HCT116 (cell line): ENCODE data around the gene LRP1B. TPM values are rescaled to one million over a fixed set of nuclear protein-coding genes. Genes with fewer than 3 reads are reported as not detected.

Experiments
- ATAC-seq: fragments of 200-7000 bp; cut with Tn5 transposase; 2 replicates; pipeline ENCODE4 v1.9.1; 2020; ENCODE audit warnings: mild to moderate bottlenecking, moderate library complexity
- BruUV-seq: library from RNA; stranded (reverse); fragments of 400-500 nt; replicated peaks from 2 replicates; lab custom pipeline; 2021; lab: Mats Ljungman, UMichigan
- CTCF ChIA-PET: fragments of 300-600 bp; sonication (Branson Sonifier 250); formaldehyde crosslinking; loops from one replicate; lab custom pipeline; 2021; ENCODE audit warnings: antibody characterized with exemption; lab: Charles Lee
- POLR2A ChIA-PET: fragments of 300-600, 350-600 bp; sonication (Branson Sonifier 250); formaldehyde crosslinking; loops from one replicate; lab custom pipeline; 2021; ENCODE audit warnings: antibody characterized with exemption; lab: Charles Lee
- RAD21 ChIA-PET, 2 experiments: fragments of 300-600 bp; sonication (Branson Sonifier 250); formaldehyde crosslinking; loops; one replicate each; lab custom pipeline; 2023; ENCODE audit warnings: low total read pairs in 2 of 2; ENCODE audit not compliant: uncharacterized antibody in 2 of 2, unreplicated experiment in 2 of 2, low non-redundant PET in 1 of 2; lab: Charles Lee
- DNase-seq: peaks from one replicate; pipeline ENCODE4 v3.0.0-alpha.2; 2010; ENCODE audit warnings: low read depth, low spot score
- H2AFZ ChIP-seq: fragments of 200-600 bp; shearing (Covaris generic), sonication (generic); 2 replicates; pipeline ENCODE4 v1.6.1; 2017; ENCODE audit warnings: low read depth, mixed run types, mixed read lengths, antibody characterized with exemption, low read length; ENCODE audit not compliant: poor library complexity, severe bottlenecking
- H3K27ac ChIP-seq: 2 replicates; pipeline ENCODE4 v1.5.1; 2012; ENCODE audit warnings: low read depth, low read length
- H3K27me3 ChIP-seq: fragments of 200-600 bp; sonication (generic); 2 replicates; pipeline ENCODE4 v1.6.1; 2016; ENCODE audit warnings: mixed run types, low read length, mixed read lengths; ENCODE audit not compliant: insufficient read depth
- H3K36me3 ChIP-seq, 2 experiments: fragments of 200-500 bp in 1 of 2; fragments of 200-600 bp in 1 of 2; sonication (Bioruptor generic) in 1 of 2; sonication (generic) in 1 of 2; 2 replicates each; pipeline versions ENCODE4 v1.5.1 to v1.6.1; 2014 to 2016; ENCODE audit warnings: low read length in 2 of 2, inconsistent platforms in 1 of 2, mixed read lengths in 1 of 2, mixed run types in 1 of 2; ENCODE audit not compliant: insufficient read depth in 2 of 2, control insufficient read depth in 1 of 2
- H3K4me1 ChIP-seq, 2 experiments: fragments of 200-600 bp in 1 of 2; sonication (generic) in 1 of 2; 2 replicates each; pipeline versions ENCODE4 v1.5.1 to v1.6.1; 2012 to 2017; ENCODE audit warnings: low read length in 2 of 2, inconsistent platforms in 1 of 2, mild to moderate bottlenecking in 1 of 2, mixed read lengths in 1 of 2, mixed run types in 1 of 2, moderate library complexity in 1 of 2; ENCODE audit not compliant: insufficient read depth in 2 of 2, control insufficient read depth in 1 of 2
- H3K4me2 ChIP-seq: fragments of 200-600 bp; sonication (generic); 2 replicates; pipeline ENCODE4 v1.6.1; 2017; ENCODE audit warnings: mixed run types, low read length, mixed read lengths
- H3K4me3 ChIP-seq, 2 experiments: fragments of 200-600 bp in 1 of 2; sonication (generic) in 1 of 2; replicated peaks in 1 of 2; 2 replicates each; pipeline ENCODE4 v1.5.1; 2011 to 2016; ENCODE audit warnings: low read length in 2 of 2, control low read depth in 1 of 2, low read depth in 1 of 2, mild to moderate bottlenecking in 1 of 2, mixed read lengths in 1 of 2, mixed run types in 1 of 2
- H3K79me2 ChIP-seq: fragments of 200-600 bp; sonication (generic); 2 replicates; pipeline ENCODE4 v1.6.1; 2017; ENCODE audit warnings: mild to moderate bottlenecking, mixed run types, low read length, moderate library complexity, mixed read lengths; ENCODE audit not compliant: insufficient read depth
- H3K9ac ChIP-seq: fragments of 200-600 bp; sonication (generic); 2 replicates; pipeline ENCODE4 v1.6.1; 2016; ENCODE audit warnings: low read length, mixed read lengths
- H3K9me2 ChIP-seq: fragments of 200-600 bp; sonication (generic), shearing (Covaris generic); 2 replicates; pipeline ENCODE4 v1.6.1; 2017; ENCODE audit warnings: mixed run types, mild to moderate bottlenecking, moderate library complexity; ENCODE audit not compliant: insufficient read depth
- H3K9me3 ChIP-seq, 2 experiments: fragments of 200-500 bp in 1 of 2; fragments of 200-600 bp in 1 of 2; sonication (Bioruptor generic) in 1 of 2; sonication (generic) in 1 of 2; 2 replicates each; pipeline ENCODE4 v1.6.1; 2014 to 2017; ENCODE audit warnings: low read length in 2 of 2, mixed read lengths in 2 of 2, inconsistent platforms in 1 of 2, low read depth in 1 of 2, mild to moderate bottlenecking in 1 of 2, mixed run types in 1 of 2, moderate library complexity in 1 of 2; ENCODE audit not compliant: control insufficient read depth in 1 of 2, insufficient read depth in 1 of 2
- H4K20me1 ChIP-seq: fragments of 200-600 bp; sonication (generic), shearing (Covaris generic); 2 replicates; pipeline ENCODE4 v1.6.1; 2017; ENCODE audit warnings: mixed run types, mild to moderate bottlenecking, moderate library complexity; ENCODE audit not compliant: insufficient read depth
- CBX3 ChIP-seq: IDR thresholded peaks from 2 replicates; pipeline ENCODE4 v1.6.1; 2012; ENCODE audit warnings: low read depth
- ELF1 ChIP-seq: IDR thresholded peaks from 2 replicates; pipeline ENCODE4 v1.6.1; 2012; ENCODE audit warnings: low read depth, borderline replicate concordance
- EZH2phosphoT487 ChIP-seq: fragments of 200-600 bp; IDR thresholded peaks from 2 replicates; pipeline ENCODE4 v1.6.1; 2018; ENCODE audit warnings: antibody characterized with exemption, borderline replicate concordance
- FOSL1 ChIP-seq: IDR thresholded peaks from 2 replicates; pipeline ENCODE4 v1.6.1; 2012; ENCODE audit warnings: low read depth
- POLR2A ChIP-seq: IDR thresholded peaks from 2 replicates; pipeline ENCODE4 v1.7.0; 2011; ENCODE audit warnings: borderline replicate concordance; ENCODE audit not compliant: insufficient read depth, insufficient read length; ENCODE audit errors: extremely low read depth
- POLR2AphosphoS5 ChIP-seq: IDR thresholded peaks from 2 replicates; pipeline ENCODE4 v1.6.1; 2011; ENCODE audit warnings: mild to moderate bottlenecking, low read depth, low read length, moderate library complexity
- SIN3A ChIP-seq: IDR thresholded peaks from 2 replicates; pipeline ENCODE4 v1.6.1; 2012; ENCODE audit warnings: low read depth
- SP1 ChIP-seq: IDR thresholded peaks from 2 replicates; pipeline ENCODE4 v1.6.1; 2012; ENCODE audit warnings: low read depth
- ZFX ChIP-seq: fragments of 450-650 bp; IDR thresholded peaks from 2 replicates; pipeline ENCODE4 v1.6.1; 2017
- intact Hi-C: fragments of 100-400 bp; cut with micrococcal nuclease; formaldehyde crosslinking; loops from 2 replicates; pipeline ENCODE4 v1.10.0; 2022
- total RNA-seq: library from RNA; stranded (reverse); gene quantifications from one replicate; pipeline ENCODE4 v1.2.1, GENCODE V29; 2021; ENCODE audit not compliant: unreplicated experiment
- TF ChIP-seq, protein P1 (sequence below): IDR thresholded peaks from 2 replicates; pipeline ENCODE4 v1.6.1; 2012; ENCODE audit warnings: low read depth
- TF ChIP-seq, protein P2 (sequence below): IDR thresholded peaks from 2 replicates; pipeline ENCODE4 v1.6.1; 2012

LRP1B gene
- total RNA-seq, 1 experiment from 2014 or later, result 0.34 TPM

DNA sequence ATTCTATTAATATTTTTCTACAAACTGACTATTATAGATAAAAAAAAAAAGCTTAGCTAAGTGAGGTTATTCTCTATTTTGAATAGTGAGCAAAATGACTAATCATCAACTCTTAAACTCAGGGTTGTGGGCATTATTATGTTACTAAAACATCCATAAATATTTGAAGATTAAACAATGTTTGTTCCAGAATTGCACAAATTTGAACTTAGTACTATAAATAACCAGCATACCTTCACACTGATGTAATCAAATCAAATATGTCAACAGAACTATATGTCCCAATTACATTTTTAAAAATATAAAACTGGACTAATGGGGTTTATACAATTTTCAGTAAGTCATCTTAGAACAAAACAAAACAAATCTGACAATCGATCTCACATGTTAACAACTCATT is 800.9 kb downstream of the LRP1B start:
- intact Hi-C loops, result no loop called here

More for the DNA sequence above, 800.9 kb downstream of the LRP1B start:
- H3K9me2 ChIP-seq, result no peaks in the 10 kb centered on the region
- H3K9me3 ChIP-seq, result no peaks in the 10 kb centered on the region
- ChIA-PET POLR2A (no interaction called here), RAD21 (no interaction called here), CTCF (no interaction called here)
- TF ChIP-seq CBX3 (no peak), ZFX (no peak), EZH2phosphoT487 (no peak), FOSL1 (no peak), SP1 (no peak), ELF1 (no peak), SIN3A (no peak), POLR2AphosphoS5 (no peak), POLR2A (no peak)
- TF ChIP-seq, protein P1, sequence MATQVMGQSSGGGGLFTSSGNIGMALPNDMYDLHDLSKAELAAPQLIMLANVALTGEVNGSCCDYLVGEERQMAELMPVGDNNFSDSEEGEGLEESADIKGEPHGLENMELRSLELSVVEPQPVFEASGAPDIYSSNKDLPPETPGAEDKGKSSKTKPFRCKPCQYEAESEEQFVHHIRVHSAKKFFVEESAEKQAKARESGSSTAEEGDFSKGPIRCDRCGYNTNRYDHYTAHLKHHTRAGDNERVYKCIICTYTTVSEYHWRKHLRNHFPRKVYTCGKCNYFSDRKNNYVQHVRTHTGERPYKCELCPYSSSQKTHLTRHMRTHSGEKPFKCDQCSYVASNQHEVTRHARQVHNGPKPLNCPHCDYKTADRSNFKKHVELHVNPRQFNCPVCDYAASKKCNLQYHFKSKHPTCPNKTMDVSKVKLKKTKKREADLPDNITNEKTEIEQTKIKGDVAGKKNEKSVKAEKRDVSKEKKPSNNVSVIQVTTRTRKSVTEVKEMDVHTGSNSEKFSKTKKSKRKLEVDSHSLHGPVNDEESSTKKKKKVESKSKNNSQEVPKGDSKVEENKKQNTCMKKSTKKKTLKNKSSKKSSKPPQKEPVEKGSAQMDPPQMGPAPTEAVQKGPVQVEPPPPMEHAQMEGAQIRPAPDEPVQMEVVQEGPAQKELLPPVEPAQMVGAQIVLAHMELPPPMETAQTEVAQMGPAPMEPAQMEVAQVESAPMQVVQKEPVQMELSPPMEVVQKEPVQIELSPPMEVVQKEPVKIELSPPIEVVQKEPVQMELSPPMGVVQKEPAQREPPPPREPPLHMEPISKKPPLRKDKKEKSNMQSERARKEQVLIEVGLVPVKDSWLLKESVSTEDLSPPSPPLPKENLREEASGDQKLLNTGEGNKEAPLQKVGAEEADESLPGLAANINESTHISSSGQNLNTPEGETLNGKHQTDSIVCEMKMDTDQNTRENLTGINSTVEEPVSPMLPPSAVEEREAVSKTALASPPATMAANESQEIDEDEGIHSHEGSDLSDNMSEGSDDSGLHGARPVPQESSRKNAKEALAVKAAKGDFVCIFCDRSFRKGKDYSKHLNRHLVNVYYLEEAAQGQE, result no peak
- TF ChIP-seq, protein P2, sequence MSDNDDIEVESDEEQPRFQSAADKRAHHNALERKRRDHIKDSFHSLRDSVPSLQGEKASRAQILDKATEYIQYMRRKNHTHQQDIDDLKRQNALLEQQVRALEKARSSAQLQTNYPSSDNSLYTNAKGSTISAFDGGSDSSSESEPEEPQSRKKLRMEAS, result no peak
- no peaks in the 10 kb centered on the region for H3K4me1 ChIP-seq
- H2AFZ ChIP-seq, result no peak overlapping the region
- no peak overlapping the region for H3K4me3 ChIP-seq
- H3K9ac ChIP-seq, result no peak overlapping the region
- no peaks in the 10 kb centered on the region for H3K79me2 ChIP-seq
- no peaks in the 10 kb centered on the region for H3K27me3 ChIP-seq
- no peak overlapping the region for H3K4me2 ChIP-seq
- no peak for DNase-seq
- H3K27ac ChIP-seq, result no peak overlapping the region
- BruUV-seq, result no TSS peak
- H4K20me1 ChIP-seq, result no peaks in the 10 kb centered on the region
- no peaks in the 10 kb centered on the region for H3K36me3 ChIP-seq
- ATAC-seq, result no peak
